Left ventricle myocardium inferior (tissue), 1 donor: ENCODE data around the gene RAI14. TPM values are rescaled to one million over a fixed set of nuclear protein-coding genes. Genes with fewer than 3 reads are reported as not detected.

Source experiments
- DNase-seq: peaks from one replicate; pipeline ENCODE4 v3.0.0-alpha.2; 2020
- H3K27ac ChIP-seq: fragments of 200-600 bp; replicated peaks from 2 replicates; pipeline ENCODE4 v1.8.0; 2021
- H3K27me3 ChIP-seq: fragments of 200-600 bp; 2 replicates; pipeline ENCODE4 v1.8.0; 2021; ENCODE audit warnings: low read depth
- H3K36me3 ChIP-seq: fragments of 200-600 bp; 2 replicates; pipeline ENCODE4 v1.8.0; 2021
- H3K4me1 ChIP-seq: fragments of 200-600 bp; 2 replicates; pipeline ENCODE4 v1.8.0; 2021
- H3K4me3 ChIP-seq: fragments of 200-600 bp; 2 replicates; pipeline ENCODE4 v1.8.0; 2021; ENCODE audit warnings: mild to moderate bottlenecking, moderate library complexity
- H3K9me3 ChIP-seq: fragments of 200-600 bp; replicated peaks from 2 replicates; pipeline ENCODE4 v1.8.0; 2021
- CTCF ChIP-seq: fragments of 200-600 bp; IDR thresholded peaks from 2 replicates; pipeline ENCODE4 v1.8.0; 2021; ENCODE audit warnings: antibody characterized with exemption, mild to moderate bottlenecking, borderline replicate concordance
- intact Hi-C: fragments of 100-400 bp; cut with micrococcal nuclease; formaldehyde crosslinking; loops from one replicate; pipeline ENCODE4 v1.11.0; 2022
- total RNA-seq: library from RNA; stranded (reverse); fragmentation: NEBNext Ultra II Directional; extraction: Animal tissue kit (Norgen Biotek cat#: 25700); gene quantifications from one replicate; pipeline ENCODE4 v1.2.1, GENCODE V29; 2021
- donor health status: DM: no; HTN: yes; CAD: no; lungs with severe emphysema.

Gene RAI14
- total RNA-seq, 1 donor from 2014 or later = 6.7 TPM

GRCh38 chr5:34833976-34834793 lies 178.1 kb downstream of the RAI14 start:
- H3K27ac ChIP-seq = peak overlapping the region; percentile 46
- TF ChIP-seq CTCF = no peak

GRCh38 chr5:34834794-34835089 lies 178.6 kb downstream of the RAI14 start:
- peak overlapping the region; percentile 46 for H3K27ac ChIP-seq
- no peaks in the 10 kb centered on the region for H3K27me3 ChIP-seq
- H3K4me1 ChIP-seq = peaks cover 29% of the 10 kb centered on the region
- H3K36me3 ChIP-seq = peaks cover 3% of the 10 kb centered on the region
- no peak for DNase-seq
- no peak overlapping the region for H3K4me3 ChIP-seq
- no peaks in the 10 kb centered on the region for H3K9me3 ChIP-seq
- intact Hi-C loops = loop anchor here (10.0 kb wide), 1 partner anchor 180 kb away; the partner anchor contains the start of gene RAI14
- TF ChIP-seq CTCF = no peak

More at GRCh38 chr5:34833976-34834793, 178.1 kb downstream of the RAI14 start:
- H3K4me1 ChIP-seq = peaks cover 24% of the 10 kb centered on the region
- H3K9me3 ChIP-seq = no peaks in the 10 kb centered on the region
- DNase-seq = no peak
- no peak overlapping the region for H3K4me3 ChIP-seq
- intact Hi-C loops = loop anchor here (10.0 kb wide), 1 partner anchor 179 kb away; the partner anchor contains the start of gene RAI14
- H3K36me3 ChIP-seq = peaks cover 3% of the 10 kb centered on the region
- H3K27me3 ChIP-seq = no peaks in the 10 kb centered on the region

- H3K36me3 ChIP-seq = peaks cover 2% of the 10 kb centered on the region
- TF ChIP-seq CTCF = no peak
- no peak for DNase-seq
- no peaks in the 10 kb centered on the region for H3K9me3 ChIP-seq
- no peak overlapping the region for H3K4me3 ChIP-seq
- H3K27ac ChIP-seq = no peak overlapping the region
- peaks cover 29% of the 10 kb centered on the region for H3K4me1 ChIP-seq
- H3K27me3 ChIP-seq = no peaks in the 10 kb centered on the region
- intact Hi-C loops = loop anchor here (10.0 kb wide), 1 partner anchor 181 kb away; the partner anchor contains the start of gene RAI14
Measured at GRCh38 chr5:34835664-34836063, 179.5 kb downstream of the RAI14 start.

GRCh38 chr5:34838785-34839714 lies 182.9 kb downstream of the RAI14 start, which contains the start of gene TTC23L:
Gene TTC23L (plus strand): TSS chr5:34839164. CDS start chr5:34840672, 1,508 bp downstream.
- Histone ChIP-seq H3K27ac (peak within 1 kb of the TSS; percentile 21), H3K27me3 (no peaks in the 10 kb centered on the region), H3K36me3 (no peaks in the 10 kb centered on the region), H3K4me1 (peaks cover 13% of the 10 kb centered on the region), H3K9me3 (no peaks in the 10 kb centered on the region), H3K4me3 (peak within 1 kb of the TSS; percentile 78)
- TF ChIP-seq CTCF = no peak
- intact Hi-C loops = loop anchor here (10.0 kb wide), 1 partner anchor 184 kb away; the partner anchor contains the start of gene RAI14
- DNase-seq = peak; percentile 86

GRCh38 chr5:34841816-34842215 lies 185.7 kb downstream of the RAI14 start:
- peaks cover 13% of the 10 kb centered on the region for H3K4me1 ChIP-seq
- TF ChIP-seq CTCF = no peak
- no peaks in the 10 kb centered on the region for H3K27me3 ChIP-seq
- H3K36me3 ChIP-seq = no peaks in the 10 kb centered on the region
- DNase-seq = no peak
- no peak overlapping the region for H3K27ac ChIP-seq
- intact Hi-C loops = no loop called here
- H3K4me3 ChIP-seq = no peak overlapping the region
- H3K9me3 ChIP-seq = no peaks in the 10 kb centered on the region
